Activated T-cell treated with anti-CD3 and anti-CD28 coated beads, Interleukin-2, amount 50 U/mL, for 4 hours (primary cell): ENCODE data around the gene STAG1. TPM values are rescaled to one million over a fixed set of nuclear protein-coding genes. Genes with fewer than 3 reads are reported as not detected.
"Not testable (repeated sequence)": the region's sequence is repeated elsewhere in the genome, so short reads cannot be mapped to it uniquely, and the experiment has no call there.

Experiments used
- ATAC-seq, 2 donors: fragments of 200-7000 bp; cut with Tn5 transposase; one replicate each; pipeline ENCODE4 v1.10.0; 2021
- DNase-seq: peaks from one replicate; pipeline ENCODE4 v3.0.0-alpha.2; 2020
- H3K27me3 Mint-ChIP-seq: one replicate; pipeline ENCODE4 v1.8.0; 2021; ENCODE audit warnings: low read depth, mixed read lengths
- H3K36me3 Mint-ChIP-seq: one replicate; pipeline ENCODE4 v1.8.0; 2022; ENCODE audit warnings: mixed read lengths; ENCODE audit not compliant: insufficient read depth
- H3K4me1 Mint-ChIP-seq: one replicate; pipeline ENCODE4 v1.8.0; 2021; ENCODE audit warnings: low read depth, mixed read lengths
- H3K4me3 Mint-ChIP-seq: one replicate; pipeline ENCODE4 v1.8.0; 2021; ENCODE audit warnings: mild to moderate bottlenecking, moderate library complexity, mixed read lengths
- H3K9me3 Mint-ChIP-seq: one replicate; pipeline ENCODE4 v1.8.0; 2021; ENCODE audit warnings: mixed read lengths
- total RNA-seq, 3 donors: library from RNA; stranded (reverse); gene quantifications; one replicate each; pipeline ENCODE4 v1.2.1, GENCODE V29; 2021

The STAG1 gene
- total RNA-seq, 3 donors from 2014 or later = 44.6 to 46.2 (median 44.6) TPM

DNA sequence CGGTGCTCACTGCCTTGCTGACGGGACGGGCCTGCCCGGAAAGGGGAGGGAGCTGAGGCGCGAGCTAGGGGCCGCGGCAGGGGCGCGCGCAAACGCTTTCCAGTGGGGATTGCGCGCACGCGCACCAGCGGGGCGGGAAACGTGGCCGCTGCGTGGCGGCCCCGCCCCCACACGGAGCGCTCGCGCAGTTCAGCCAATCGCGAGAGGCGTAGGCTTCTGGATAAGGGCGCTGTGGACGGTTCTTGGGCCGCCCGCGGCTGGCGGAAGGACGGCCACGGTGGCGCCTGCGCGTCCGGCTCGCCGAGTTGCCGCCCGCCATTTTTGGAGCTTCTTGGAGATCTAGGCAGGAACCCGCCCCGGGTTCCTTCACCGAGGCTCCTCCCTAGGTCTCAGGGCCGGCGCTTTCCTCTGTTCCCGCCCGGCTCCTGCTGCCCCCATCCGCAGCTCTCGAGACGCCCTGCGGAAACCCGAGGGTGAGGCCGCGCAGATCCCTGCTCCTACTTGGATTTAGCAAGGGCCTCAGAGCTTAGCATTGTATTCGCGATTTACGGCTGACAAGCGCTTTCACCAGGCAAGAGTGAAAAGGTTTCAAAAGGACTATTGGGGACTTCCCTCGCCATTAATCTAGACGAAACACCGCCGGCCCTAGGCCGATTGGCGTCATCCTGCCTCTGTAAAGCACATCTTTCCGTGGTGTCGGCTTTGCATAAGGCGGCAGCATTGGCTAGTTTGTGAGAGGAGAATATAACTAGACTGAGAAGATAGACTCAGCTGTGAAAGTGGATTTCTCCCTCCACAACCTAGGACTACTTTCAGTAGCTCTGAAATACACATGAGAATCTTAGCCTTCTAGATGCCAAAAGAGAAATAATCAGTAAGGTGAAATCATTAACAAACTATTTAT lies 496 bp upstream of the STAG1 start:
- H3K4me1 Mint-ChIP-seq = peaks cover 38% of the 10 kb centered on the region
- H3K36me3 Mint-ChIP-seq = no peaks in the 10 kb centered on the region
- peak; percentile 87 to 88 for ATAC-seq
- H3K4me3 Mint-ChIP-seq = peak overlapping the region; percentile 92
- H3K27me3 Mint-ChIP-seq = no peaks in the 10 kb centered on the region
- no peaks in the 10 kb centered on the region for H3K9me3 Mint-ChIP-seq
- DNase-seq = peak; percentile 99

DNA sequence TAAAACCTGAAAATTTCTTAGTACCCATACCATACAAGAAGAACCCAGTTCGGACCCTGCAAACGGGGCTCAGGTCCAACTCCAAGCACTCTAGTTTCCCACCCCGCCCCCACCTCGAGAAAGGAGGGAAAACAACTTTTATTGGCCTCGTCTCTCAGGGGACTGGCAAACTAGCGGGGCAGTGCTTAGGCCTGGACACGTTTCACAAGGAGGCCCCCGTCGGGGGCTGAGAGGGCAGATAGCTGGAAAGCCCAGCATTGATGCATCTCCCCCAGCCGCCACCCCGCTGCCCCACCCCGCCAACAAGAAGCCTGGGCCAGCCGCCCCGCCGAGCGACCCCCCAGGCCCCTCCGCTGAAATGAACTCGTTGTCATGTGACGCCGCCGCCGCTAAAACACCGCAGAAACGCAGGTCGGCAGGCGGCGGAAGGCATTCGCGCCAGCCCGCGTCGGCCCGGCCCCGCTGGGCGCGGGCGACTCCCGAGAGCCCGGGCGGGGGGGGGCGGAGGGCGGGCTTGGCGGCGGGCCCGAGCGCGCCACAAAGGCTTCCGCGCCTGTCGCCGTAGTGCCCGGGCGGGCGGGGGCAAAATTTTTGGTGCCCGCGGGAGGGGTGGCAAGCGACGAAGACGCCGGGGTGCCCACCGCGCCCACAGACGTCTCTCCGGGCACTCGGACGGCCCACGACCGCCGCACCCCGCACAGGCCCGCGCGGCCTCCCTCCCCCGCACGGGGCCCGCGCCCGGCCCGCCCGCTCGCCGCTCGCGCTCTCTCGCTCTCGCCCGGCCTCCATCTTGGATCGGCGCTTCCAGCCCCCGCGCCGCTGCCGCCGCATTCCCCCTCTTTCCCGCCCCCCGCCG lies 634 bp downstream of the STAG1 start:
- peaks cover 46% of the 10 kb centered on the region for H3K4me1 Mint-ChIP-seq
- H3K36me3 Mint-ChIP-seq = no peaks in the 10 kb centered on the region
- peak; percentile 42 to 43 for ATAC-seq
- H3K9me3 Mint-ChIP-seq = no peaks in the 10 kb centered on the region
- peak overlapping the region; percentile 92 for H3K4me3 Mint-ChIP-seq
- peak; percentile 45 for DNase-seq
- H3K27me3 Mint-ChIP-seq = no peaks in the 10 kb centered on the region

DNA sequence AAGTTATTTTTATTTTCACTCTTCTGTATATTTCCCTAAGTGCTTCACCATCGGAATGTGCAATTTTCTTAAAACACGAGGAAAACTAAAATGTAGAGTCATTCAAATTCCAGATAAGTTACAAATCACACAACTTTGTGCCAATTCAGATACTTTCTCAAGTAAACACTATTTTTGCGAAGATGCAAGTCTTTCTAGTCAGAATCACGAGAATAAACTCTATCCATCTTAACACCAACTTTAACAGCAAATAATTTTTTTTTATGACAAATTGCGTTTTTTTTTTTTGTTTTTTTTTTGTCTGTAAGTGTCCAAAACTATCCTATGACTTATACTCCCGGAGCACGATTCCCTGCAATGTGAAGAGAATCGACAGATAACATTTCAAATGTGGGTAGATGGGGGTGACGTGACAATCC lies 1.3 kb downstream of the STAG1 start:
- Mint-ChIP-seq H3K4me3 (peak overlapping the region; percentile 83), H3K27me3 (no peaks in the 10 kb centered on the region), H3K4me1 (peaks cover 52% of the 10 kb centered on the region), H3K36me3 (no peaks in the 10 kb centered on the region), H3K9me3 (no peaks in the 10 kb centered on the region)
- ATAC-seq (no peak), DNase-seq (no peak)

DNA sequence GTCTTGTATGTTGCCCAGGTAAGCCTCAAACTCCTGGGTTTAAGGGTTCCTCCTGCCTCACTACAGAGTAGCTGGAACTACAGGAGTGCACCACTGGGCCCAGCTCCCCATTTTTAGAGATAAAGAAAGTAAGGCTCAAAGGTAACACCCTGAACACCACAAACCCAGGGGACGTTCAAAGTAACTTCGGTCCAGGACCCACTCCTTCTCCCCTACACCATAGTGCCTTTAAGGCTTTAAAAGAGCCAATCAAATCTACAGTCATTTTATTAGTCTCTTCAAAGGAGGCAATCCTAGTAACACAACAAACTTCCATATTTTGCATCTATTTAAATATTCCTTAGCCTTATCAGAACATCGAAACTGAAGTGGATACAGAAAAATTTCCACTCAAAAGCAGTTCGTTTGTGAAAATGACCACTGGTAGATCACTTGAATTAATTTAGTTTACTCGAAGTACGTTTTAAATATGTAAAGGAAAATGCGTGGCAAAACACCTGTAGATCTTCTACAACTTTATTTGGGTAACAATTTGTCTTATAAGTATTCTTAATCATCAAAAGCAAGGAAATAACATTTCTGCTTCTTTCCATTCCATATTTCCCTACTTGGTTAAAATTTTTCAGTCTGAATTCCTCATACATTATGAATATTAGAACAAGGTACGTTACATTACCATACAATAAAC lies 1.8 kb downstream of the STAG1 start:
- DNase-seq = no peak
- no peaks in the 10 kb centered on the region for H3K9me3 Mint-ChIP-seq
- no peak for ATAC-seq
- H3K36me3 Mint-ChIP-seq = no peaks in the 10 kb centered on the region
- H3K4me1 Mint-ChIP-seq = peaks cover 57% of the 10 kb centered on the region
- peak overlapping the region; percentile 83 for H3K4me3 Mint-ChIP-seq
- no peaks in the 10 kb centered on the region for H3K27me3 Mint-ChIP-seq

DNA sequence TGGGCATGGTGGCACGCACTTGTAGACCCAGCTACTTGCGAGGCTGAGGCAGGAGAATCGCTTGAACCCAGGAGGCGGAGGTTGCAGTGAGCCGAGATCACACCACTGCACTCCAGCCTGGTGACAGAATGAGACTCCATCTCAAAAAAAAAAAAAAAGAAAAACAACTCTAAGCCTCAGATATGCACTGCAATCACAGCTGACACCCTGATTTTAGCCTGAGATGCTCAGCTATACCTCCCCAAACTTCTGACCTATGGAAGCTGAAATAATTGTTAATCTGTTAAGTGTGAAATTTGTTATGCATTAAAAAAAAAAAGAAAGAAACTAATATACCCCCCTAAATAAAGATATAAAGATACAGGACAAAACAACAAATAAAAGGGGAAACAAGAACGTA lies 2.6 kb downstream of the STAG1 start:
- peaks cover 59% of the 10 kb centered on the region for H3K4me1 Mint-ChIP-seq
- not testable (repeated sequence) for H3K27me3 Mint-ChIP-seq, ATAC-seq

DNA sequence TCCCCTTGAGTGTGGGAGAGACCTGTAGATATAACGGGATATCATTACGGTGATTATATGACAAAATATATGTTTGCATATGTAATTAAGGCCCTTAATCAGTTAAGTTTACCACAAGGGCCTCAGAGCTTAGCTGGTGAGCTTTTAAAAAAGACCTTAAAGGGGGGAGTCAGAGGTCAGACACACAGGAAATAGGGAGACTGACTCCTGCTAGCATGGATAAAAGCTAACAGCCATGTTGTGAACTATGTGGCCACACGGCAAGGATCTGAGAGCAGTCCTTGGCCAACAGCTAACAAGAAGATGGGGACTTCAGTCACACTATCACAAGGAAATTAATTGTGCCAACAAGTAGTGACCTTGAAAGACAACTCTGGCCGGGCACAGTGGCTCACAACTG lies 3.1 kb downstream of the STAG1 start:
- Mint-ChIP-seq H3K9me3 (no peaks in the 10 kb centered on the region), H3K4me1 (peaks cover 58% of the 10 kb centered on the region), H3K27me3 (no peaks in the 10 kb centered on the region), H3K36me3 (peaks cover 6% of the 10 kb centered on the region), H3K4me3 (peak overlapping the region; percentile 40)
- ATAC-seq (no peak), DNase-seq (no peak)

More for the DNA sequence above, 2.6 kb downstream of the STAG1 start:
- not testable (repeated sequence) for H3K9me3 Mint-ChIP-seq, H3K36me3 Mint-ChIP-seq, DNase-seq
- peak overlapping the region; percentile 83 for H3K4me3 Mint-ChIP-seq

DNA sequence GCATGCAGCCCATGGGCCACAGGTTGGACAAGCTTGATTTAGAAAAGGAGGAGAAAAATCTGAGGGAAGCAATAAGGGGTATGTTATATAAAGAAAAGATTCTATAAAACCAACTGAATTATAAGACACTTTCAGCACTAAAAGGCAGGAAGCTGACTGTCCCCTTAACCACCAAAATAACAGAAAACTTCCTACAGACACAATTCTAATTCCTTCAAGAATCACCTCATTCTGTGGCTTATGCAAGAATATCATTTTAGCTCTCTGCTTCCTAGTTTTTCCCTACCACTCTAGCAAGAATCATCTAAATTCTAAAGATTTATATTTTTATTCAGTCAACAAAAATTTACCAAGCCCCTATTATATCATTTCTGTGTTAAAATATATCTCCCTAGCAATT lies 6.3 kb downstream of the STAG1 start:
- H3K9me3 Mint-ChIP-seq = peaks cover 6% of the 10 kb centered on the region
- no peak overlapping the region for H3K4me3 Mint-ChIP-seq
- ATAC-seq (no peak), DNase-seq (no peak)
- H3K27me3 Mint-ChIP-seq = no peaks in the 10 kb centered on the region
- peaks cover 14% of the 10 kb centered on the region for H3K36me3 Mint-ChIP-seq
- H3K4me1 Mint-ChIP-seq = peaks cover 58% of the 10 kb centered on the region

DNA sequence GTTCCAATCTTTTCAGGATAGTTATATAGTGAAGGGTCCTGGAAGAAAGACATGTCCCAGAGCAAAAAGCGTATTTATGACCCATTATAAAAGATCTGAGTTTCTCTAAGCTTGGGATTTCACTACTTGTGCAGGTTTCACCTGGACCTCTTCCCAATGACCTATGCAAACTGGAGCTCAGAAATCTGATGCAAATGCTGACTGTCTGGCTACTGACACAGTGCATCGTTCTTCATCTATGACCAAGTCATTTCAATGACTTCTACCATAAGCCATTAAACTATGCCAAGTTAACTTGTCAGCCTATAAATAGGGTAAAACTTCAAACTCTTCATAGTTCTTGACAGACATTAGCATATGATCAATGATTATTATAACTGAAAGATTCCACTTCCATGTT lies 11.1 kb downstream of the STAG1 start:
- ATAC-seq = no peak
- Mint-ChIP-seq H3K4me1 (peaks cover 42% of the 10 kb centered on the region), H3K9me3 (peaks cover 6% of the 10 kb centered on the region), H3K36me3 (peaks cover 23% of the 10 kb centered on the region), H3K4me3 (no peak overlapping the region), H3K27me3 (no peaks in the 10 kb centered on the region)
- DNase-seq = no peak

DNA sequence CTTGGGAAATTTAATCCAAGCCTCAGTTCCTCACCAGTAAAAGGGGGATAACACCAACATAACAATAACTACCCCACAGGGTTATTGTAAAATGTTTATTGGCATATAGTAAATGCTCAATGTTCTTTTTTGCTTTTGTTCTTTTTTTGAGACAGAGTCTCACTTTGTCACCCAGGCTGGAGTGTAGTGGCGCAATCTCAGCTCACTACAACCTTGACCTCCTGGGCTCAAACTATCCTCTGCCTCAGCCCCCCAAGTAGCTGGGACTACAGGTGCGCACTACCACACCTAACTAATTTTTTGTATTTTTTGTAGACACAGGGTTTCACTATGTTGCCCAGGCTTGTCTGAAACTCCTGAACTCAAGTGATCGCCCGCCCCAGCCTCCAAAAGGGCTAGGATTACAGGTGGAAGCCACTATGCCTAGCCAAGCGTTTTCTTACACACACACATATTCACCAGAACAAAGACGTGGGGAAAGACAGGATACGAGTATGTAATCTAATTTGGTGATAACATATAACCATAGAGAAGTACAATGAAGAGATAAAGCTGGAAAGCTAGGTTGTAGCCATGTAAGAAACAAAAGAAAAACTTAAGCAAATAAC lies 11.7 kb downstream of the STAG1 start:
- no peak overlapping the region for H3K4me3 Mint-ChIP-seq
- DNase-seq = no peak
- ATAC-seq = no peak
- H3K36me3 Mint-ChIP-seq = peaks cover 24% of the 10 kb centered on the region
- peaks cover 40% of the 10 kb centered on the region for H3K4me1 Mint-ChIP-seq
- no peaks in the 10 kb centered on the region for H3K27me3 Mint-ChIP-seq
- peaks cover 6% of the 10 kb centered on the region for H3K9me3 Mint-ChIP-seq

DNA sequence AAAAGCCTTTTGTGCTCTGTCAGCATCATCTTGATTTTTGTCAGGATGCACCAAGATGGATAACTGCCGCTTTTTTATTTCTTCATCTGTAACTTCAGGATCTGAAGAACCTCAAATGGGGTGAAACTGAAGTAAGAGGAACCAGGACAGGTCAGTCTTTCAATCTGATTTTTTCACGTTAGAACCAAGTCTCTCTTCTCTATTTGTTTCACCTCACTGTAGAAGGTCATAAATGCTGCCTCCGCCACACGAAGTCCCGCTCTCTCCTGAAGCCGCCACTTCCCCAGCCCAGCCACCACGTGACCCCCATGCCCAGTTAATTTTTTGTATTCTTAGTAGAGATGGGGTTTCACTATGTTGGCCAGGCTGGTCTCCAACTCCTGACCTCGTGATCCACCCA lies 15.2 kb downstream of the STAG1 start:
- H3K4me1 Mint-ChIP-seq = peaks cover 56% of the 10 kb centered on the region
- not testable (repeated sequence) for H3K4me3 Mint-ChIP-seq, H3K27me3 Mint-ChIP-seq

DNA sequence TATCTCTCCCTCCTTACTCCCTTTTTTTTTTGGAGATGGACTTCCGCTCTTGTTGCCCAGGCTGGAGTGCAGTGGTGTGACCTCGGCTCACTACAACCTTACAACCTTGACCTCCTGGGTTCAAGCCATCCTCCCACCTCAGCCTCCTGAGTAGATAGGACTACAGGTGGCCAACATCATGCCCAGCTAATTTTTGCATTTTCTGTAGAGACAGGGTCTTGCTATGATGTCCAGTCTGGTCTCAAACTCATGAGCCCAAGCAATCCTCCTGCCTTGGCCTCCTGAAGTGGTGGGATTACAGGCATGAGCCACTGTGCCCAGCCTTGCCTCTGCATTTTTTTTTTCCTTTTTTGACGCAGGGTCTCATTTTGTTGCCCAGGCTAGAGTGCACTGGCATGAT lies 17.1 kb downstream of the STAG1 start:
- Mint-ChIP-seq H3K4me3 (peak overlapping the region; percentile 1), H3K27me3 (no peaks in the 10 kb centered on the region), H3K36me3 (peaks cover 10% of the 10 kb centered on the region), H3K9me3 (no peaks in the 10 kb centered on the region), H3K4me1 (peaks cover 62% of the 10 kb centered on the region)
- ATAC-seq (no peak), DNase-seq (no peak)

More for the DNA sequence above, 15.2 kb downstream of the STAG1 start:
- ATAC-seq, DNase-seq, H3K9me3 Mint-ChIP-seq: not testable (repeated sequence)
- H3K36me3 Mint-ChIP-seq = peaks cover 14% of the 10 kb centered on the region

DNA sequence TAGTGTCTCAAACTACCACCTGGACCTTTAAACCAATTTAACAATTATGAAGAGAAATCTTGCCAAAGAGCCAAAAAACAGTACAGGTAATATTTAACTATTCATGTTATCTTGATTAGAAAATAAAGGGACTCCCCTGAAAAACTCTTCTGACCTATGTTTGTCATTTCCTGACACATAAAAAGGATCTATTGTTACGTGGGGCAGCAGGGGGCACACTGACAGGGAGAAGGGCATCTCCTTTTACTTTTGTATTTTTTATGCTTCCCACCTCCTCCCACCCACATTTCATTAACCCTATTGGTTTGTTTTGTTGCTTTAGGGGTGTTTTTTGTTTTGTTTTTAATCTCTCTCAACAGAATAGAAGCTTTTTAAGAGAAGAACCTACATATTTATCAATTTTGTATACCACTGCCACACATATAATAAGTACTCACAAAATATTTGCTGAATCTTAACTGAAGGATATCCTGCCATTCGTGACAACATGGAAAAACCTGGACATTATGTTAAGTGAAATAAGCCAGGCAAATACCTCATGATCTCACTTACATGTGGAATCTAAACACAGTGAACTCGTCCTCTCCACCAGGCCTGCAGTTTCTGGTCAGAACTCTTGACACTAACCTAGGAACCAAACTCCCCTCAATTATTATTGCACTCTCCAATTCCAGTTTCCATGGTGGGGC lies 17.7 kb downstream of the STAG1 start:
- Mint-ChIP-seq H3K36me3 (peaks cover 10% of the 10 kb centered on the region), H3K27me3 (no peaks in the 10 kb centered on the region), H3K4me3 (peak overlapping the region; percentile 1), H3K4me1 (peaks cover 64% of the 10 kb centered on the region), H3K9me3 (no peaks in the 10 kb centered on the region)
- ATAC-seq (no peak), DNase-seq (no peak)

DNA sequence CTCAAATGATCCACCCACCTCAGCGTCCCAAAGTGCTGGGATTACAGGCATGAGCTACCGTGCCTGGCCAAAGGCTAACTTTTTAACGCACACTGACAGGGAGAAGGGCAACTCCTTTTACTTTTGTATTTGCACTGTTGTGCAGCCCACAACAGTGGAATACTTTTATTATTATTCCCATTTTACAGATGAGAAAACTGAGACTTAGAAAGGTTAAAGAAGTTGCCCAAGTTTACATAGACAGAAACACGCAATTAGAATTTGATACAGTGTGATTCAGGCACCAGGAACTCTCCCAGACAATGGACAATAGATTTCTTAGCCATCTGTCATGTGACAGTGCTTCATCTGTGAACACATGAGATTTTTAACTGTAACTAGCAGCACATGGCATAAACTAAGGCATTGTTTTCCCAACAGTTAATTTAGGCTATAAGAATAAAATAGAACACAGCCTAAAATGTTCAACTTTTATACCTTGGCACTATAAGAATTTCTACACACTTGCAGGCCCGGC lies 18.8 kb downstream of the STAG1 start:
- Mint-ChIP-seq H3K27me3 (no peaks in the 10 kb centered on the region), H3K4me1 (peaks cover 74% of the 10 kb centered on the region), H3K36me3 (peaks cover 10% of the 10 kb centered on the region), H3K4me3 (no peak overlapping the region), H3K9me3 (no peaks in the 10 kb centered on the region)
- ATAC-seq (no peak), DNase-seq (no peak)
